Activated CD8-positive, alpha-beta memory T cell treated with anti-CD3 and anti-CD28 coated beads for 36 hours (primary cell): ENCODE data around the gene IFT88. TPM values are rescaled to one million over a fixed set of nuclear protein-coding genes. Genes with fewer than 3 reads are reported as not detected.

Experiments
- CTCF ChIA-PET: fragments of 350-600 bp; sonication (Branson Sonifier 250); formaldehyde crosslinking; loops from one replicate; lab custom pipeline; 2021; ENCODE audit warnings: antibody characterized with exemption; lab: Charles Lee
- POLR2A ChIA-PET: fragments of 350-600 bp; sonication (Branson Sonifier 250); formaldehyde crosslinking; loops from one replicate; lab custom pipeline; 2021; ENCODE audit warnings: antibody characterized with exemption; lab: Charles Lee
- total RNA-seq, 2 experiments: library from RNA; stranded (reverse); gene quantifications; one replicate each; pipeline ENCODE4 v1.2.3, GENCODE V29; 2021

The IFT88 gene
- total RNA-seq, 2 experiments from 2014 or later: 4.0 to 4.7 TPM

GRCh38 chr13:20706661-20707060 is 139.7 kb downstream of the IFT88 start:
- CTCF ChIA-PET: no interaction called here
- POLR2A ChIA-PET: interaction anchor here (0.7 kb wide), 1 partner anchor 239 kb away, joined by 8 read pairs; no protein-coding TSS in a partner anchor

GRCh38 chr13:20708216-20708615 is 141.3 kb downstream of the IFT88 start:
- CTCF ChIA-PET: interaction anchor here (0.6 kb wide), 2 partner anchors 19 to 92 kb away, joined by 3 to 5 read pairs; no protein-coding TSS in a partner anchor
- POLR2A ChIA-PET: no interaction called here

- CTCF ChIA-PET: no interaction called here
- POLR2A ChIA-PET: no interaction called here
These were observed 142.4 kb downstream of the IFT88 start for GRCh38 chr13:20709369-20709768.

GRCh38 chr13:20709782-20710181 is 142.8 kb downstream of the IFT88 start:
- ChIA-PET CTCF (no interaction called here), POLR2A (no interaction called here)

- POLR2A ChIA-PET: no interaction called here
- CTCF ChIA-PET: interaction anchor here (0.6 to 1.0 kb wide), 4 partner anchors 9 to 214 kb away, joined by 3 read pairs; no protein-coding TSS in a partner anchor
These were observed 144.5 kb downstream of the IFT88 start for GRCh38 chr13:20711301-20712044.

- CTCF ChIA-PET: interaction anchor here (1.0 kb wide), 2 partner anchors 9 to 110 kb away, joined by 3 to 4 read pairs; partner anchors contain the start of gene IL17D
- POLR2A ChIA-PET: interaction anchor here (0.7 kb wide), 1 partner anchor 211 kb away, joined by 8 read pairs; no protein-coding TSS in a partner anchor
These were observed 146.0 kb downstream of the IFT88 start for GRCh38 chr13:20713014-20713376.

- ChIA-PET CTCF (interaction anchor here (1.0 kb wide), 2 partner anchors 10 to 109 kb away, joined by 3 to 4 read pairs; partner anchors contain the start of gene IL17D), POLR2A (no interaction called here)
These were observed 146.8 kb downstream of the IFT88 start for GRCh38 chr13:20713751-20714150.

- ChIA-PET CTCF (interaction anchor here (1.0 to 1.4 kb wide), 2 partner anchors 11 to 114 kb away, joined by 3 read pairs; partner anchors contain the start of gene IL17D), POLR2A (interaction anchor here (0.5 kb wide), 1 partner anchor 531 kb away, joined by 3 read pairs; no protein-coding TSS in a partner anchor)
These were observed 147.2 kb downstream of the IFT88 start for GRCh38 chr13:20714161-20714560.

- ChIA-PET POLR2A (interaction anchor here (0.5 kb wide), 1 partner anchor 532 kb away, joined by 3 read pairs; no protein-coding TSS in a partner anchor), CTCF (interaction anchor here (1.0 to 1.4 kb wide), 2 partner anchors 11 to 113 kb away, joined by 3 read pairs; partner anchors contain the start of gene IL17D)
These were observed 147.8 kb downstream of the IFT88 start for GRCh38 chr13:20714563-20715329.

GRCh38 chr13:20715330-20715712 is 148.4 kb downstream of the IFT88 start:
- ChIA-PET CTCF (interaction anchor here (0.7 to 1.4 kb wide), 3 partner anchors 10 to 113 kb away, joined by 3 read pairs; partner anchors contain the start of gene IL17D), POLR2A (interaction anchor here (0.6 kb wide), 1 partner anchor 180 kb away, joined by 3 read pairs; no protein-coding TSS in a partner anchor)

- ChIA-PET POLR2A (no interaction called here), CTCF (no interaction called here)
These were observed 150.0 kb downstream of the IFT88 start for GRCh38 chr13:20716951-20717350.

GRCh38 chr13:20717581-20718542 is 150.9 kb downstream of the IFT88 start:
- ChIA-PET CTCF (no interaction called here), POLR2A (no interaction called here)

- POLR2A ChIA-PET: no interaction called here
- CTCF ChIA-PET: no interaction called here
These were observed 152.1 kb downstream of the IFT88 start for GRCh38 chr13:20718958-20719566.

- ChIA-PET CTCF (no interaction called here), POLR2A (no interaction called here)
These were observed 152.8 kb downstream of the IFT88 start for GRCh38 chr13:20719783-20720182.

- POLR2A ChIA-PET: interaction anchor here (0.6 kb wide), 1 partner anchor 194 kb away, joined by 3 read pairs; no protein-coding TSS in a partner anchor
- CTCF ChIA-PET: no interaction called here
These were observed 153.5 kb downstream of the IFT88 start for GRCh38 chr13:20720499-20720898.

- CTCF ChIA-PET: no interaction called here
- POLR2A ChIA-PET: interaction anchor here (0.6 kb wide), 1 partner anchor 193 kb away, joined by 3 read pairs; no protein-coding TSS in a partner anchor
These were observed 154.1 kb downstream of the IFT88 start for GRCh38 chr13:20721058-20721453.

GRCh38 chr13:20721454-20722357 is 154.7 kb downstream of the IFT88 start:
- ChIA-PET CTCF (no interaction called here), POLR2A (interaction anchor here (0.5 kb wide), 1 partner anchor 170 kb away, joined by 3 read pairs; no protein-coding TSS in a partner anchor)
